PC-9 (cell line): ENCODE data around the gene CDK2AP2.

Experiments
- CTCF ChIP-seq: fragments of 200-600 bp; sonication (generic); conservative IDR thresholded peaks from 2 replicates; pipeline ENCODE4 v1.6.1; 2017; ENCODE audit warnings: mixed run types, antibody characterized with exemption, mild to moderate bottlenecking, moderate library complexity
- EZH2 ChIP-seq: fragments of 200-600 bp; sonication (generic); IDR thresholded peaks from 2 replicates; pipeline ENCODE4 v1.8.0; 2017; ENCODE audit warnings: antibody characterized with exemption, low read depth

GRCh38 chr11:67464411-67465188 is 43.4 kb downstream of the CDK2AP2 start:
- TF ChIP-seq CTCF: no peak; the same call in 1 of the 2 replicates
- no peak for TF ChIP-seq EZH2
